Stimulated activated memory B cell treated with anti-CD40 and anti-IgM and Interleukin-4, amounts not matched to agents 10 μg/mL and 1 μg/mL and 100 μg/mL, for 72 hours (primary cell): ENCODE data around the gene LDB3.

ENCODE experiments used
- ATAC-seq: fragments of 150-1000 bp; cut with Tn5 transposase; 2 replicates; pipeline ENCODE4 v1.10.0; 2021
- H3K27ac Mint-ChIP-seq: one replicate; pipeline ENCODE4 v1.8.0; 2022; ENCODE audit warnings: mild to moderate bottlenecking, mixed read lengths
- H3K27me3 Mint-ChIP-seq: one replicate; pipeline ENCODE4 v1.8.0; 2022; ENCODE audit warnings: mixed read lengths
- H3K36me3 Mint-ChIP-seq: one replicate; pipeline ENCODE4 v1.8.0; 2022; ENCODE audit warnings: mixed read lengths
- H3K4me1 Mint-ChIP-seq: one replicate; pipeline ENCODE4 v1.8.0; 2022; ENCODE audit warnings: mixed read lengths
- H3K4me3 Mint-ChIP-seq: one replicate; pipeline ENCODE4 v1.8.0; 2022; ENCODE audit warnings: mild to moderate bottlenecking, moderate library complexity, mixed read lengths
- H3K9me3 Mint-ChIP-seq: one replicate; pipeline ENCODE4 v1.8.0; 2022; ENCODE audit warnings: mixed read lengths

The LDB3 gene

GRCh38 chr10:86779220-86780017 lies 111.1 kb downstream of the LDB3 start:
- Mint-ChIP-seq H3K9me3 (no peaks in the 10 kb centered on the region), H3K27ac (no peak overlapping the region), H3K4me1 (peaks cover 33% of the 10 kb centered on the region), H3K36me3 (peaks cover 12% of the 10 kb centered on the region), H3K27me3 (no peaks in the 10 kb centered on the region), H3K4me3 (no peak overlapping the region)
- ATAC-seq = no peak

GRCh38 chr10:86782701-86783418 lies 114.5 kb downstream of the LDB3 start:
- Mint-ChIP-seq H3K27me3 (no peaks in the 10 kb centered on the region), H3K4me1 (peaks cover 35% of the 10 kb centered on the region)

GRCh38 chr10:86785037-86785436 lies 116.7 kb downstream of the LDB3 start:
- Mint-ChIP-seq H3K9me3 (peaks cover 12% of the 10 kb centered on the region), H3K27ac (no peak overlapping the region)

More at GRCh38 chr10:86782701-86783418, 114.5 kb downstream of the LDB3 start:
- H3K4me3 Mint-ChIP-seq = no peak overlapping the region
- peaks cover 30% of the 10 kb centered on the region for H3K36me3 Mint-ChIP-seq
- ATAC-seq = no peak
- no peak overlapping the region for H3K27ac Mint-ChIP-seq
- peaks cover 11% of the 10 kb centered on the region for H3K9me3 Mint-ChIP-seq

More at GRCh38 chr10:86785037-86785436, 116.7 kb downstream of the LDB3 start:
- no peak for ATAC-seq
- no peak overlapping the region for H3K4me3 Mint-ChIP-seq
- no peaks in the 10 kb centered on the region for H3K27me3 Mint-ChIP-seq
- H3K36me3 Mint-ChIP-seq = peaks cover 24% of the 10 kb centered on the region
- H3K4me1 Mint-ChIP-seq = peaks cover 28% of the 10 kb centered on the region
